GM11168 (cell line): ENCODE measurements around the gene EPB41L4B.

Source experiments
- in situ Hi-C: fragments of 300-500 bp; cut with MboI; formaldehyde crosslinking; loops from one replicate; pipeline ENCODE4 v1.12.0; 2022; ENCODE audit warnings: low sequenced_read_pairs; ENCODE audit not compliant: unreplicated experiment

EPB41L4B gene

DNA sequence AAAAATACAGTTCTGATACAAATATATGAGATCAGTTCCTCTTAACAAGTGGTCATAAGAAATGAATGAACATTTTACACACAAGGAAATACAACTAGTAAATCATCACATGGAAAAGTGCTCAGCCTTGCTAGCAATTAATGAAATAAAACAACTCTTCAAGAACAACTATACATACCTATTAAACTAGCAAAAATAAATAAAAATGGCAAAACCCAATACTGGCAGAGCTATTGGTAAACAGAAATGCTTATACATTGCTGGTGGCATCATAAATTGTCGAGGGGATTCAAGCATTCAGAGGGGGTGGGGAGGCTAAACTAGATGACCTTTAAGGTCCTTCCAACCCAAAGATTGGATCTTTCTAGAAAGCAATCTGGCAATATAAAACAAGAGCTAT, 147.9 kb downstream of the EPB41L4B start:
- in situ Hi-C loops: no loop called here

DNA sequence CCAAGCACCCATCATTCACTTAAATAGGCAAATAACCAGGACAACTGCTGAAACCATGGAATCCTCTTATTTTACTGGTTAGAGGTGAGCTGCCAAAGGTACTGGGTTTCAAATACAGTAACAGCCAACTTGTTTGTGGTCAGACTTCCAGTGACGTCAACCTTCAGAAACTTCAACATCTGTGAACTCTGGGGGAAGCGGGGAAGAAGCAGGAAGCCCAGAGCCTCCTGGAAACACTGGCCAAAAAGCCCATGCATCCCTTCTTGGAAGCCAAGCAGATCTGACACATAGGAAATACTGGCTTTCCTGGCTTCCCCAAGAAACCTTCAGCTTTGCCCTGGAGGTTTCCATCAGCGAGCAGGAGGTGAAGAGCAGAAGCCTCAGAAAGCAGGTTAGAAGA, 148.9 kb downstream of the EPB41L4B start:
- in situ Hi-C loops: no loop called here

DNA sequence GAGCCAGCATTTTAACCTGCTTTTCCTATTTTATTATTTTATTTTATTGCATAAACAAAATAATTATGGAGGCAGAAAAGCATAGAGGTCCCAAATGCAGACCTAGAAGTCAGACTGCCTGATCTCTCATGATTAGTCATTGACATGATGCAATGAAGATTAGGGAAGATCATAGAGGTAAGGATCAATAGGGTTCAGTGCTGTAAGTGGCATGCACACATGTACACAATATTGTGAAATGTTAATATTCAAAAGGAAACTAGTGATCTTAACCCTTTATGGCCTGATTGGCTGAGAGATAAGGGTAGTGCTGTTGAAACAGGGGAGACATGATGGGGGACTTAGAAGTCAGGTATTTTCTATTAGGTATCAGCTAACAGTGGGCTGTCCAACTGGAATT, 152.7 kb downstream of the EPB41L4B start:
- in situ Hi-C loops: no loop called here

DNA sequence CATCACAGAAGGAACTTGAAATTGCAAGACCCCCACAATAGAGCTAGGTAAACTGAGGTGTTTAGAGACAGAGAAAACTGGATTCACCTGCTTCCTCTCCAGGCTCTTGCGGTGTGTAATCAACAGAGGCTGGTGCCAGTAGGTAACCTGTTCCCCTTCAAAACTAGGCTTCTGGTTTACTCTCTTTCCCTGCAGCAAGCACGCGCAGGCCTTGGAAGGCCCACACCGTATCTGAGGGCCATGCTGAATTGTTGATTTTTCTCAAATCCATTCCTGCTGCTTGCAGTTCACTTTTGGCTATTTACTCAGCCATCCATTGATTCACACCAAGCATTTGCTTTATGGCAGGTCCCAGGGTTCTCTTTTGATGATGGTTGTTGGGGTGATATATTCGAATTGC, 153.1 kb downstream of the EPB41L4B start:
- in situ Hi-C loops: no loop called here

DNA sequence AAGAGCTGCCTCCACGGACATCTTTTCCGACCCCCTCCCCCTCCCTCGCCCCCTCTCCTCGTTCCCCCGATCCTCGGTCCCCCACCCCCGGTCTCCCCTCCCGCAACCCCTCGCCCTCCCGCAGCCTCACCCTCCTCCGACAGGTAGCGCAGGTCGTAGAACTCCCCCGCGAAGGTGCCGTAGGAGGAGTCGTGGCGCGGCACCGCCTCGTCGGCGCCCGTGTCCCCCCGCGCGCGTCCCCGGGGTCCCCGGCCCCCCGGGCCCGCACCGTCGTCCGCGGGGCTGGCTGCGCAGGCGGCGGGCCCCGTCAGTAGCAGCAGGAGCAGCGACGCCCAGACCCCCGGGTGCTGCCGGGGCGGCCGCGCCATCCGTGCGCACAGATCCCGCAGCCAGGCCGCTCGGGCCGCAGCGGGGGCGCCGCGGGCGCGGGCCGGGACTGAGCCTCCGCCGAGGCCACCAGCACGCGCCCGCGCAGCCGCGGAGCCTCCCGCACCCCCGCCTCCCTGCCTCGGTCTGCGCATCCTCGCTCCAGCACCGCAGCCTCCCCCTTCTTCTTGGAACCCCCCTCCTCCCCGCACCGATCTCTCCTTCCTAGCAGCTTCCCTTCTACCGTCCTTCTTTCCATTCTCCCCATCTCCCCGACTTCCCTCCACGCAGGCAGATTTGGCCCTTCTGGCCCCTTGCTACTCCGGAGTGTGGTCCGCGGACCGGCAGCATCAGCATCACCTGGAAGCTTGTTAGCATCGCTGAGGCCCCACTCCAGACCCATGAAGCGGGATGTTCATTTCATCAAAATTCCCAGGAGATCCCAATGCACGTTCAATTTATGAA, 153.9 kb downstream of the EPB41L4B start, which contains the start of gene FRRS1L:
Gene FRRS1L, minus strand, starts transcription at position 479 of the 831 bp plus-strand sequence. Its CDS starts 111 bp downstream, at position 368.
- in situ Hi-C loops: no loop called here

DNA sequence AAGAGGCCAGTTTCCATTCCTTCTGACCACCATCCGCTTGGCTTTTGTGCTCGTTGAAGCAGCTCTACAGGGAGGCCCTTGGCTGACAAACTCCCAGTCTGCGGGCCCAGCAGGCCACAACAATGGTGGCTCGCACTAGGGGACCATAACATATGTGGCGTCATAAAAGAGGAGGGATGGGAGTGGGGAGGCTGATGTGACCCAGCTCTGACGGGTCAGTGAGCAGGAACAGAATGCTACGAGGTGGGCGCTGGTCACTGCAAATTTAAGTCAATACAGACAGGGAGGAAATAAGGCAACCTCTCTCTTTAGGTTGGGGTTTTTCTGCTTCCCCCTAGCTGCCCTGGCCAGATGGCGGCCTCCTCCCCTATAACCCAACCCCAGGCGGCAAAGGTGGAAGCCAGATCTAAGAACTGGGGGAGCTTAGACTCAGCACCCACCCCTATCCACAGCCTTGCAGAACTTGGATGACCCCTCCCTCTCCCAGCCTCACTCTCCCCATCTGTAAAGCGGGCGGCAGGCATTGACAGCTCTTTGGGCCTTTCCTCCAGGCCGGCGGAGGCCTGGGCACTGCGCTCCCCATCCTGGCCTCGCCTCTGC, 154.6 kb downstream of the EPB41L4B start:
- in situ Hi-C loops: no loop called here

DNA sequence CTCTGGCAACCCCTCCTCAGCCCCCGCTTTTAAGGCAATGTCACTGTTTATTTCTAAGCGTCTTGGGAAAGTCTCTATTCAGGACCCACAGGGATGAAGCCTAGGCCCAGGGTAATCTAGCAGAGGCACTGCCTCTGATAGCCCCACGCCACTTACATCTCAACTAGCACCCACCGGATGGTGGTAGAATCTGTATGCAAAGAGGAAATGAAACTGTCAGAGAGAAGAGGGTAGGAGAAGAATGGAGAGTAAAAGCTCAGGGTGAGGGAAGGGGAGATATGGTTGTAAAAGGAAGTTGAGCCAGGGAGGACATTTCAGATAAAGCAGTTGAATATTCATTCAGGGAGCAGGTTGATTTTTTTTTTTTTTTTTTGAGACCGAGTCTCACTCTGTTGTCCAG, 156.8 kb downstream of the EPB41L4B start:
- in situ Hi-C loops: no loop called here

DNA sequence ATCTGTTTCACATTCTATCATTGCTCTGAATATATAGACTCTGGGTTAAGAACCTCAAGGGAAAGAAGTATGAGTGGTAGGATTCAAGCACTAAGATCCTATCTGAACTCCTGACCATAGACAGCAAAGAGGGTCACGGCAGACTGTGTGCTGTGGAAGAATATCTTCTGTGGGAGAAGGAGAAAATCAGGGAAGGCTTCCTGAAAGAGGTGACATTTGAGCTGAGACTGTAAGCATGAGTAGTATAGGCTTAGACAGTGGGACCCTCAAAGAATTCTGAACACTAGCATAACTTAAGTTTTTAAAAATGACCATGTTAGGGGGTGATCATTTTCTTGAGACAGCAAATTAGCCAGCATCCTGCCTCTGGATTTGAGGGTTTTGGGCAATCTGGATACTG, 157.7 kb downstream of the EPB41L4B start:
- in situ Hi-C loops: no loop called here

DNA sequence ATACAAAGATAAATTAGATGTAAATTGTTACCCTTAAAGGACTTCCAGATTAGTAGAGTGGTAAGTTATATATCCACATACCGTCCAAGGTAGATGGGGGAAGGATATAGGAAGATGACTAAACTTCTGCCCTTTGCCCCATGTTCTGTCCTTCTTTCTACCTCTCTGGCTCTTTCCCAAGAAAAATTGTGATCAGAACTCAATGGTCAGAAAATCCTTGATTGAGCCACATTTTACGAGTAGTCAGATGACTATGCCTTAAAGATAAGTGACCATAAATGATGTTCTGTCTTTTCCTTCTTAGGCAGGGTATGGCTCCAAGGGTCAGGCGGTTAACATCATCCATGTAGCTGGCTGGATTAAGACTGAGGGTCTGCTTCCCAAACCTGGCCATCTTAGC, 158.2 kb downstream of the EPB41L4B start:
- in situ Hi-C loops: no loop called here

DNA sequence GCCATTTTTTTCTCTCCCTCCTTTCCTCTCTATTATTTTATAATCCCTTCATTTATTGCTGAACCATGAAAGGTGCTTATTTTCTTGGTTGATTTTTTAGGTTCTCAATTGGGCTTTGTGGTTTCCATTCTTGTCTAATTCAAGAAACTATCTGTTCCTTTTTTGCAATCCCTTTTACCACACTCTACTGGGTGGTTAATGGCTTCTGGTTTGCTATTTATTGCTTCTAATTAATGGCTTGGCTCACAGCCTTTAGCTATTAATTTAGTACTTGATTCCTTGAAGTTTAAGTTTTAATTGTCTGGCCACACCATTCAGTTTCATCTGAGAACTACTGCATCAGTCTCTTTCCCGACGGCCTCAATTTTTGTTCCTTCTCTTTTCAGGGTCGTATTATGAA, 159.4 kb downstream of the EPB41L4B start:
- in situ Hi-C loops: no loop called here

DNA sequence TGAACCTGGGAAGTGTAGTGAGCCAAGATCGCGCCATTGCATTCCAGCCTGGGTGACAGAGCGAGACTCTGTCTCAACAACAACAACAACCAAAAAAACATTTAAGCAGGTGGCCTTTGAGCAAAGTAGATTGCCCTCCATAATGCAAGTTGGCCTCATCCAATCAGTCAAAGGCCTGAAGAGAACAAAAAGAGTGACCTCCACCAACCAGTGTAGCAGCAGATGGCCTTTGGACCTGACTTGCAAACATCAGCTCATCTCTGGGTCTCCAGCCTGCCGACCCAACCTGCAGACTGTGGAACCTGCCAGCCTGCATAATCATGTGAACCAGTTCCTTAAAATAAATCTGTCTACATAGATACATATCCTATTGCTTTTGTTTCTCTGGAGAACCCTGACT, 161.3 kb downstream of the EPB41L4B start:
- in situ Hi-C loops: no loop called here

DNA sequence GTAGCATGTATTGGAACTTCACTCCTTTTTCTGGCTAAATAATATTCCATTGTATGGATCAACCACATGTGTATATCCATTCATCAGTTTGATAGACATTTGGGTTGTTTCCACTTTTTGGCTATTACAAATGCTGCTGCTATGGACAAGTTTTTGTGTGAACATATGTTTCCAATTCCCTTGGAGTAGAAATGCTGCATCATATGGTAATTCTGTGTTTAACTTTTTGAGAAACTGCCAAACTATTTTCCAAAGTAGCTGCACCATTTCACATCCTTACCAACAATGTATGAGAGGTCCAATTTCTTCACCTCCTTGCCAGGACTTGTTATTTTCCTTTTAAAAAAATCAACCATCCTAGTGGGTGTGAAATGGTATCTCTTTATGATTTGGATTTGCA, 162.2 kb downstream of the EPB41L4B start:
- in situ Hi-C loops: no loop called here

DNA sequence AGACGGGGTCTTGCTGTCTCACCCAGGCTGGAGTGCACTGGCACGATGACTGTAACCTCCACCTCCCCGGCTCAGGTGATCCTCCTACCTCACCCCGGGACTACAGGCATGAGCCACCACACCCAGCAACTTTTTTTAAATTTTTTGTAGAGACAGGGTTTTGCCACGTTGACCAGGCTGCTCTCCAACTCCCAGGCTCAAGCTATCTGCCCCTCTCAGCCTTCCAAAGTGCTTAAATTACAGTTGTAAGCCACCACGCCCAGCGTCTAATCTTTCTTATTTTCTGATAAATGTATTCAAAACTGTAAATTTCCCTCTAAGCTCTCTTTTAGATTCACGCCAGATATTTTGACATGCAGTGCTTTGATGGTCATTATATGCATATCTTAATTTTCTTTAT, 164.2 kb downstream of the EPB41L4B start:
- in situ Hi-C loops: no loop called here

DNA sequence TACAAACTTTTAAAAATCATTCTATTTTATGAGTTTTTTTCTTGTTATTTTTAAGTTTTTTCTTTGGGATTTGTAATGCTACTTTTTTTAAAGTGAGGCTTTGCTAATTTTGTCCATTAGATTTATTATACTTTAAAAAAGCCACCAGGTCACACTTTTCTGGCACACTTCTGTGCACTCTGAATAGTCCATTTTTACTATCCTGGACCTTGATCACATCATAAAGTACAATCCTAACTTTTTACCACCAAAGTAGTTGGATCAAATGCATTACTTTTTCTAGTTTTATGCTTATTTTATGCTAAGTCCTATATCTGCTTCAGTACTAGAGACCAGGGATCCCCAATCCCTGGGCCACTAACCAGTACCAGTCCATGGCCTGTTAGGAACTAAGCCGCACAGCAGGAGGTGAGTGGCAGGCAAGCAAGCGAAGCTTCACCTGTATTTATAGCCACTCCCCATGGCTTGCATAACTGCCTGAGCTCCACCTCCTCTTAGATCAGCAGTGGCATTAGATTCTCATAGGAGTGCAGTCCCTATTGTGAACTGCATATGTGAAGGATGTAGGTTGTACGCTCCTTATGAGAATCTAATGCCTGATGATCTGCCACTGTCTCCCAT, 169.8 kb downstream of the EPB41L4B start:
- in situ Hi-C loops: no loop called here

DNA sequence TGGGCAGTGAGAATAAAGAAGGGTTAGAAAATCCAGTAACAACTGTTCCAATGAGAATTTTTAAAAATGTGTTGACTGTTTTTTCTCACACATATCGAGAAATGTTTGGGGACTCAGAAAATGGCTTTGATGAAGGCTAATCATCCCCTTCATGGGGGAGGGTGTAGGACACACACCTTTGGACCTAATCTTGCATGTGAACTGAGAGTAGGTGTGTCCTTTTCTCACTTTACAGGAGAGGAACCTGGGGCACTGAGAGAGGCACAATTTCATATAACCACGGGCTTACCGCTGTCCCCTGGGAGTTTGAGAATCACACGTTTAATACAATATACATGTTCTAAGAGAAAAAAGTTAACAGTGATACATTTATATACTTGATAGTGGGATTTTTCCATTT, 171.1 kb downstream of the EPB41L4B start:
- in situ Hi-C loops: no loop called here

DNA sequence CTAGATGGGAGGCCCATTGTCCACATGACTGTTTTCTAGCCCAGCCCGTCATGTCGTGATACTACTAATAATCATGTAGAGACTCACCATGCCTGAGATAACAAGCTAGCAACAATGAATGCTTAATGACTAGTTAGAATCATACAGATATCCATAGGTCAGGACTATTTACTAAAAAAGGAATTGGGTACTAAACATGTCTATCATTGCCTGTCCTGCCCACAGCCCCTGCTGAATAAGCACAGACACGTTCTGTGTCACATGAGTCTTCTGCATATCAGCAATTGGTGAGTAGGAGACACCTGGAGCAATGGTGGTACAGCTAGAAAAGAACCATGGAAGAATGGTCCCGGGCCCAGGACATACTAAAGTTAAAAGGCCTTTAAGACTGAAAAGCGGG, 171.8 kb downstream of the EPB41L4B start:
- in situ Hi-C loops: no loop called here

DNA sequence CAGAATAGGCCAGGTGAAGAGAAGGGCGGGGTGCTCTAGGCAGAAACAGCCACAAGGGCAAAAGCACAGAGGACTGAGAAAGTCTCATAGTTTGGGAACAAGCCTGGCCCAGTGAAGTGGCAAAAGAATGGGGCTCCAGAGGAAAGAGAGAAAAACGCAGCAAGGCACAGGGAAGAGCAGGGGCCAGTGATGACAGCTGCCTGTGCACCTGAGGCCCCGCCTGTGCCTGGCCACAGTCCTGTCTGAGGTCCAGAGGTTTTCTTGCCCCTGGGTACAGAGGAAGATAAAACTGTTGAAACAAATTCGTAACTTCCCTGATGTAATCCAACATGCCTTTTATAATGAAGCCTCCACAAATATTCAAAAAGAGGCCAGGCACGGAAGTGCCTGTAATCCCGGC, 175.8 kb downstream of the EPB41L4B start:
- in situ Hi-C loops: no loop called here

DNA sequence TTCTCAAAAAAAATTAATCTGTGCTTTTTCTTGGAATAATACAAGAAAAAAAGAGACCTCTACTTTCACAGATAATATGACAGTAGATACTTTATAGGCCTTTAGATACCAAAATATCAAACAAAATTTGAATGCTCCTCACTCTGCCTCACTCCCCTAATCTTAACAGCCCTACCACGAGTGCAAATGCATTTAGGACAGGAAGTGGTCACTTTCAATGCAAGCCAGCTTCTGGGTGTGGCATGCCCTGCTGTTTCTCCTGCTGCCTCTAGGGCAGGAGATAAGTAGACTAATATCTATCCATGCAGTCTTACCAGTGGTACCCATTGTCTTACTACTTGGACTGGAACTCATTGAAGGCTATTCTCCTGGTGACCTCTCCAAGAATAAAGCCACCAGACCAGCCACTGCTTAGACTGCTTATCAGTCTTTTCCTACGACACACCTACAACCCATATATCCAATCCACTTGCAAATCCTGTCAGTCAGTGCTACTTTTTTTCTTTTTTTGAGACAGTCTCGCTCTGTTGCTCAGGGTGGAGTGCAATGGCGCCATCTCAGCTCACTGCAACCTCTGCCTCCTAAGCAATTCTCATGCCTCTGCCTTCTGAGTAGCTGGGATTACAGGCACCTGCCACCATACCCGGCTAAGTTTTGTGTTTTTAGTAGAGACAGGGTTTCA, 176.8 kb downstream of the EPB41L4B start:
- in situ Hi-C loops: no loop called here

DNA sequence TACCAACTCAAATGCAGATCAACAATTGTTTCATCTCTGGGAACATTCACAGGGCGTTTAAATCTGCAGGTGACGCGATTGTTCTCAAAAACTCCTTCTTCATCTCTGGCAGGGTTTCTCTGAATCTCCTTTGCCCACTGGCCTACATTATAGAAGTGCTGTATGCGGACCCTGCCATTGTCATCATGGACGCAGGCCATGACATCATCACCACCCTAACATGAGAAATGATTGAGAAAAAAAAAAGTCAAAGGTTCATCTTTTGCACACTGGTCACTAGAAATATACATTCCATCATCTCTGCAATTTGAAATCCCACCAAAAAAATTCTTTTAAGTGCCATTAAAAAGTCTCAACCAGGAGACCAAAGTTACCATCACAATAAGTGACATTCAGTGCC, 179.5 kb downstream of the EPB41L4B start:
- in situ Hi-C loops: no loop called here

DNA sequence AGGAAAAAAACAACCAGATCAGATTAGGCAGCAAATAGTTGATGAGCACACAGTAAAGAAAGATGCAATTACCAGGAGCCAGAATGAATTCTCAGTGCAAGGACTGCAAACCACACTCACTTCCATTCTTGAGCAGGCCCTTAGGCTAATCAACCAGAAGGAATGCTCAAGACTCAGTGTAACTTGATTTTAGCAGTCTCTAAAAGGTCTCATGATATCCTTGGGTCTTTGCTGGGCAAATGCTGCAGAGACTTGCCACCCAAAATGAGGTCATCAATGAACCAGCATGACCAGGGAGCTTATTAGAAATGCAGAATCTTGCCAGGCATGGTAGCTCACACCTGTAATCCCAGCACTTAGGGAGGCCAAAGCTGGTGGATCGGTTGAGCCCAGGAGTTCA, 181.0 kb downstream of the EPB41L4B start:
- in situ Hi-C loops: no loop called here

DNA sequence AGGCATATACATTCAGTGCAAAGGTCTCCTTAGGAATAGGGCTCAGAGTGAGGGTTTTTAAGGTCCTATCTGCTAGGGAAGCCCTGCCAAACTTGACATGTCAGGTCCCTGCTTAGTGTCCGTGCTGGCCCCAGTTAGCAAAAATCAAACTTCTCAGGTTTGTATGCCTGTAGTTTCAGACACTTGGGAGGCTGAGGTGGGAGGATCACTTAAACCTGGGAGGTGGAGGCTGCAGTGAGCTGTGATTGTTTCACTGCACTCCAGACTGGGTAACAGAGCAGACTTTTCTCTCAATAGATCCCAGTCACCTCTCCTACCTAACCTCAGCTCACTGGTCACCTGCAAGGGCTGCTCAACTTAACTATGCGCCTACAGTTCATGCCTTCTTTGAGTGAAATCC, 182.4 kb downstream of the EPB41L4B start:
- in situ Hi-C loops: no loop called here
